HG03039 (cell line): ENCODE data around the gene GSK3B.

Source experiments
- ATAC-seq: cut with Tn5 transposase; IDR thresholded peaks from one replicate; pipeline ENCODE4 v1.9.1; 2021; ENCODE audit warnings: mild to moderate bottlenecking, moderate library complexity; ENCODE audit not compliant: unreplicated experiment

GSK3B gene

DNA sequence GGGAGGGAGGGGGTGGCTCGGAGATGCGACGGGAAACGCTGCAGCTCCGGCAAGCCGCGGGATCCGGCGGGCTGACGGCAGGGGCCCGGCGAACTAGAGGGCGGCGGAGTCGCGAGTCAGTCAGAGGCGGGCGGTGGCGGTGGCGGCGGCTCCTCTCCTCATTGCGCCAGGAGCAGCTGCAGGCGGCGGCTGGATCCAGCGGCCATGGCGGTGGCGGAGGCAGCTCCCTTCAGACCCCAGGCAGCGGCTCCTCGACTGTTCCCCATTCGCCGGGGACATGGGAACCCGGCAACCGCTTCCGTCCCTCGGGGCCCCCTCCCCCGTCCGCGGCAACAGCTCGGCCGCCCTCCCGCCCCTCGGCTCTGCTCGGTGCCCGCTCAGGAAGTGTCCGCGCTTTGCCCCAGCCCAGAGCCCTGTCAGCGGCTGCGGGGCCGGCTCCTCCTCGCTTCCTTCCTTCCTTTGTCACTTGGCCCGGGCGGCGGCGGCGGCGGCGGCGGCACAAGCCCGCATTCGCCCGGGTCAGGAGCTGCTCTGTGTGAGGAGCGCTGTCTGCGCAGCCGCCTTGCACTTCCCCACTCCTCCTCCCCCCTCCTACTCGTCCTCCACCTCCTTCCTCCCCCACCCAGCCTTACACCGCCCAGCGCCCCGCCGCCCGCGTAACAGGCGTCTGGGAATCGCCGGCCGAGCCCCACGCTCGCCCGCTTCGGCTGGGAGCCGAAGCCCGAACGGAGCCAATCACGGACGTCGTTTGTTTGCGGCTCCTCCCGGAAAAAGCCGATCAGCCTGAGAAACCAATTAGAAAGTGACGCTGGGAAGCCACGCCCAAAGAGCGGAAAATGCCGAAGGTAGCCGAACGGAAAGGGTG is at the start of gene GSK3B:
Gene GSK3B, minus strand, starts transcription at position 537 of the 865 bp plus-strand sequence. CDS start 1,013 bp downstream, outside the sequence.
- peak; percentile 37 for ATAC-seq

GRCh38 chr3:120143676-120144075 is 49.4 kb upstream of the GSK3B start:
- ATAC-seq, result no peak

DNA sequence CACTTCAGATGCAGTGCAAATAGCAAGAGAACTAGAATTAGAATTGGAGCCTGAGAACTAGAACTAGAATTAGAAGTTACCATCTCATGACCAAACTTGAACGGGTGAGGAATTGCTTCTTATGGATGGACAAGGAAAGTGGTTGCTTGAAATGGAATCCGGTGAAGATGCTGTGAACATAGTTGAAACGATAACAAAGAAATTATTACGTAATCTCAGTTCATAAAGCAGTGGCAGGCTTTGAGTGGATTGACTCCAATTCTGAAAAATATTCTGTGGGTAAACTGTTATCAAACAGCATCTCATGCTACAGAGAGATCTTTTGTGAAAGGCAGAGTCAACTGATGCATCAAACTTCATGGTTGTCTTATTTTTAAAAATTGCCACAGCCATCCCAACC is 48.0 kb upstream of the GSK3B start:
- no peak for ATAC-seq

DNA sequence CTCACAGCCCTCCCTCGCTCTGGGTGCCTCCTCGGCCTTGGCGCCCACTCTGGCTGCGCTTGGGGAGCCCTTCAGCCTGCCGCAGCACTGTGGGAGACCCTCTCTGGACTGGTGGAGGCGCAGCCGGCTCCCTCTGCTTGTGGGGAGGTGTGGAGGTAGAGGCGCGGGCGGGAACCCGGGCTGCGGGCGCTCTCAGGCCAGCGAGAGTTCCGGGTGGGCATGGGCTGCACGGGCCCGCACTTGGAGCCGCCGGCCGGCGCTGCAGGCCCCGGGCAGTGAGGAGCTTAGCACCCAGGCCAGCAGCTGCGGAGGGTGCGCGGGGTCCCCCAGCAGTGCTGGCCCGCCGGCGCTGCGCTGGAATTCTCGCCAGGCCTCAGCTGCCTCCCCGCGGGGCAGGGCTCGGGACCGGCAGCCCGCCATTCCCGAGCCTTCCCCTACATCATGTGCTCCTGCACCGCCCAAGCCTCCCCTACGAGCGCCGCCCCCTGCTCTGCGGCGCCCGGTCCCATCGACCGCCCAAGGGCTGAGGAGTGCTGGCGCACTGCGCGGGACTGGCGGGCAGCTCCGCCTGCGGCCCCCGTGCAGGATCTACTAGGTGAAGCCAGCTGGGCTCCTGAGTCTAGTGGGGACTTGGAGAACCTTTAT is 46.0 kb upstream of the GSK3B start:
- no peak for ATAC-seq

GRCh38 chr3:120139140-120139539 is 44.9 kb upstream of the GSK3B start:
- ATAC-seq, result no peak

DNA sequence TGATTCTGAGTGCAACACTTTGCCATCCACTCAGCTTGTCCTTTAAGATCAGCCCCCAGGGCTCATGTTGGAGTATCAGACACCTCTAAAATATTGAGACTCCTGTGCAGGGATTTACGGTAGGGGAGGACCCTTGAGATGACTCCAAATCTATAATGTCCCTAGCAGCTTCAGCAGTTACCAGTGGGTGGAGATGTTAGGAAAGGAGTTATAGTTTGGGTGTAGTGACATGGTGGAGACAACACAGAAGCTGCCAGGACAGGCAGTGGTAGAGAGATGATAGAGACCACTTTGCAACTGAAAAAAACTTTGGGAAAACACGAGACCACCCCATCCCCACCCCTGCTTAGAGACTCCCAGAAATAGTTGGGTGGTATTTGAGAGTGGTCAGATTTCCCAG is 43.3 kb upstream of the GSK3B start:
- ATAC-seq, result no peak

- ATAC-seq, result no peak
Measured at GRCh38 chr3:120130656-120131055, 36.4 kb upstream of the GSK3B start.

DNA sequence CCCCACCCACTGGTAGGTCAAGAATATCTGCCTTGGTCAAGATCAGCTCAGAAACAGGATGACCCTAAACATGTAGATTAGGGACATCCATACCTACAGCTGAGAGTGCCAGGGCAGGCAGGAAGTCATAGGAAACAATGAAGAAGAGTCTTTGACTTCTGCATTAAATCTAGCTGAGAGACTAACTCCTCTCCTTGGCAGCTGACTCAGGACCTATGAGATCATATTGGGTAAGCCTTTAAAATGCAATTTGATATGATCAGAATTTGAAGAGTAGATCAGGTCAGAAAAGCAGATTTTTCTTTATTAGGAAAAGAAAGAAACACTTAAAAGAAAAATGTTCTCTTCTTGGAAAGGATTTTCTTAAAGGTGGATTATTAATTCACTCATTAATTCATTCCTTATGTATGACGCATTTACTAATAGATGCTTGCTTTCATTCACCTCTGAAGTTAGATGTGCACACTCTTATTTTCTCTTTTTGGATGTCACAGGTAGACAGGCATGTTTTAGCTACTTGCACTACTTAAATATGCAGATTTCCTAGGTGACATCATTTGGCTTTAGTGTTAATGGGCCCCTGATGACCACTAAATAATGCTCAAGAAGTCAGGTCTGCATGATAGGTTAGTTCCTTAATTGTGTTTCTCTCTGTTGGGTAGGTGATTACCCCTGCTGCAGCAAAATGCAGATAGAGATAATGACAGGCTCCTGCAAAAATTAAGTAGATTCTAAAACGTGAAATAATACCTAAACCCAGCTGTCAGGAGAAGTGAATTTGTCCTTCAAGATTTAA is 35.7 kb upstream of the GSK3B start:
- ATAC-seq, result no peak

DNA sequence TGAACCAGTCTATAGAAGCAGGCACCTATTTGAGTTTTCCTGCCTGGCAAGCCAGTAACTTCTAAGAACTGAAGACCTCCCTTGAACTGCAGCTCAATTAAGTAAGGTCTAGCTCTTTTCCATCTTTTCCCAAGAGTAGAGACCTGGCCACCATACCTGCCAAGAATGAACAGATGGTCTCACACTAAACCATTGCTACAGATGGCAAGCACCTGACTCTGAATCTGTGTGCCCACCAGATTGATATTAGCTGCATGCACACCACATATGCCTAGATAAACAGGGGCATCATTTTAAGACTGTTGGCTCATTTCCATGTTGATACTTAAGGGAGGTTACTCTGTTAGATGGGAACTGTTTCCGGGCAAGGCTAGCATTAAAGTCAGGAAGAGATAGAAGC is 34.8 kb upstream of the GSK3B start:
- no peak for ATAC-seq

DNA sequence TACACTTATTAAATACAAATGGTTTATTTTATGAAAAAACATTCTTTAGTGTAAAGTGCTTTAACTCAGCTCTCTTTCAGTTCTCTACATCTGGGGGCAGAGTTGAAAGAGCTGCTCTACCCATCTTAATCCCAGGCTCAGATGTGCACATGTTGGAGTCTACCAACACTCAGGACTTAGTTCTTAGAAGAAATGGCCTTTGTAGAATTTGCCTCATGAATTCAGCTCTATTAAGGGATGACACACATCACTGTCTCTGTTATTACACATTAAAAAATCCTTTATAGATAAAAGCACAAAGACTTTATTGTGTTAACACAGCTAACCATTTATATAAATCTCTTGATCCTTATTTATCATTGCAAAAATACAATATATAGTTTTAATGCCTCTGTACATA is 31.7 kb upstream of the GSK3B start:
- ATAC-seq, result no peak

DNA sequence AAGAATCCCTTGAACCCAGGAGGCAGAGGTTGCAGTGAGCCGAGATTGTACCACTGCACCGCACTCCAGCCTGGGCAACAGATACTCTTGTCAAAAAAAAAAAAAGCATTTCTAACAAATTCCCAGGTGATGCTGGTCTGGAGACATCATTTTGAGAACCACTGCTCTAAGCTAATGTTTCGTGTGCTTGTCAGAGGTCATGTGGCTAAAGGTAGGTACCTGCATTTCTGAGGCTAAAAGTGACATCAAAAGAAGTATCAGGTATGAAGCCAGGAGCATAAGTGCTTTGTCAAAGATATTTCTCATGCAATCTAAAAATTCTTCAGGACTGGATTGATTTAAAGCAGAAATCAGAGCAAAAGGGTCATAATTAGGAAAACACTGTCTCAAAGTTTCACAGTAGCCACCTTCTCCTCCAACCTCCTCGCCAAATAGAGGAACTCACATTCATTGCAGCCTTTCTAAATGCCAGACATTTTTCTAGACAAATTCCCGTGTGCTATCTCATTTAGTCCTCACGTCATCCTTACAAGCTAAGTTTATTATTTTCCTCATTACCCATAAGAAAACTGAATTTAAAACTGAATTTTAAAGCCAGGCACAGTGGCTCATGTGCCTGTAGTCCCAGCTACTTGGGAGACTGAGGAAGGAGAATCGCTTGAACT is 25.7 kb upstream of the GSK3B start:
- no peak for ATAC-seq

DNA sequence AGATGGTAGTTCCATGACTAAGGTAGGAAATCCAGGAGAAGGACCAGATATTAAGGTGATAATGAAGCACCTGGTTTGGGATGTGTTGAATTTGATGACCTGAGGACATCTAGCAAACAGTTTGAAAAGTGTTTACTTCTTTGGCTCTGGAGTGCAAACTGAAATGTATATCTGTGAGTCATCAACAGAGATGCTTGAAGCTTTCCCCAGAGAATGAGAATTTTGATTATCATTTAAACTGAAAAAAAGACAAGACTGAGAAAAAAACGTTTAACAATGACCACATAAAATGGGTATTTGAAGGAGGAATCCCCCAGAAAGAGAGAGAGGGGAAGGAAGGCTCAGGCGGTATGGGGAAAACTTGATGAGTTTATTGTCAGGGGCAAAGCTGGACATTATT is 20.7 kb upstream of the GSK3B start:
- ATAC-seq, result no peak

GRCh38 chr3:120114376-120114775 is 20.1 kb upstream of the GSK3B start:
- no peak for ATAC-seq

- no peak for ATAC-seq
Measured at GRCh38 chr3:120113128-120114116, 19.2 kb upstream of the GSK3B start.

DNA sequence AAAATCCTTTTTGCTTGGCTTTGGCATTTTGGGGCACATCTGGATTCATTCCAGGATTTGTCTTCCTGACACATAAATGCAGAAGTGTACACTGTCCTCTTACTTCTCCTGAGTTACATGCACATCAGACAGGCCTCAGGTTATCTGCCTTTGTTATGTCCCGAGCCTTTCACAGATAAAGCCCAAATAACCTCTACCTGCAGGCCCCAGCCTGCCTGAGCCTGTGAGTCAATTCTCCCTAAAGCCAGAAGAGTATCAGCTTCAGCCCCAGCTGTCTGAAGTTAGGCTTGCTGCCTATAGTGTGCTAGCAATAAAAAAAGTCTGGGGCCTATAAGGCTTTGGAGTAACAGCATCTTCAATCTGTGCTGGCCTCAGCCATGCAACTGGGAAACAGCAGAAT is 17.7 kb upstream of the GSK3B start:
- no peak for ATAC-seq

- ATAC-seq, result no peak
Measured at GRCh38 chr3:120103276-120103675, 9.0 kb upstream of the GSK3B start.

GRCh38 chr3:120102674-120103073 is 8.4 kb upstream of the GSK3B start:
- ATAC-seq, result no peak

DNA sequence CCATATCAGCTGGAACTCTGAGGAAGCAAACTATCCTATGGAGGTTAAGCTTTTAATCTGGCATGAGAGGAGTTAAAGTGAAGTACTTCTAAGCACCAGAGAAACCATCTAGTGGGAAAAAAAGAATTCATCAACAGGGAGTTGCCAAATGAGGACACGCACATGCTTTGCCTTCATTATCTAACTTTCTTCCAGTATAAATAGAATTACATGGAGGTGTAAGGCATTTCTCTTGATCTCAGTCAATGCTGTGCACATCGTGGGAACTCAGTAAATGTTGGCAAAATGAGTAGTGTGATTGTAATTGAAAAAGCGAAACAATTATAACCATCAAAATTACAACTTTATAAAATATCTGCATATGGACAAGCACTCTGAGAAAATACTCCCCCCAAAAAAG is 8.0 kb upstream of the GSK3B start:
- no peak for ATAC-seq

- no peak for ATAC-seq
Measured at GRCh38 chr3:120101624-120102023, 7.4 kb upstream of the GSK3B start.

DNA sequence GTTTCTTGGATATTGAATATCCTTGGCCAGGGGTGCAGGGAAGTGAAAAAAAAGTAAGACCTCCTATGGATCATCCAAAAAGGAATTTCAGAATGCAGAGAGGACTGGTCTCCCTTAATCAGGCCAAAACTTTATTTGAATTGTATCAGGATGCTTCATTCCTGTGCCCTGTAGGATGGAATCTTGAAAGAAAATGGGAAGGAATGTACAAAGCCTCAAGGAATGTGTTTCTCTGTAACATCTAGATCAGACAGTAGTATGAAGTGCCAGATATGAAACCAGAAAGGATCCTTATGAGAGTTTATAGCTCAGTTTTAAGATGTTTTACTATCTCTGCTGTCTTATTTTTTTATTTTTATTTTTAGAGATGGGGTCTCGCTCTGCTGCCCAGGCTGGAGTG is 6.5 kb upstream of the GSK3B start:
- no peak for ATAC-seq
